Measurements from ENCODE around the gene VAV1. TPM values are rescaled to one million over a fixed set of nuclear protein-coding genes. Genes with fewer than 3 reads are reported as not detected.

Gene VAV1
- 59.3 TPM for total RNA-seq
- 42.2 TPM for polyA plus RNA-seq
- long read RNA-seq, donor 1, partial matches to known transcripts: 0 of 1 reads
- long read RNA-seq, donor 1, other reads (novel, unspliced or antisense): 0 of 1 reads
- long read RNA-seq, donor 2, transcript VAV1-210 (27 exons, 2,620 nt): major isoform, 12 of 39 reads
- long read RNA-seq, donor 2, partial matches to known transcripts: 27 of 39 reads
- long read RNA-seq, donor 2, other reads (novel, unspliced or antisense): 0 of 39 reads
- long read RNA-seq, donor 3, transcript VAV1-210 (27 exons, 2,620 nt): major isoform, 5 of 32 reads
- long read RNA-seq, donor 3, partial matches to known transcripts: 27 of 32 reads
- long read RNA-seq, donor 3, other reads (novel, unspliced or antisense): 0 of 32 reads
- long read RNA-seq, donor 4, partial matches to known transcripts: 6 of 10 reads
- long read RNA-seq, donor 4, other reads (novel, unspliced or antisense): 0 of 10 reads
- long read RNA-seq, donor 5, partial matches to known transcripts: 0 of 4 reads
- long read RNA-seq, donor 5, other reads (novel, unspliced or antisense): 0 of 4 reads
- long read RNA-seq, donor 6, partial matches to known transcripts: 8 of 11 reads
- long read RNA-seq, donor 6, other reads (novel, unspliced or antisense): 0 of 11 reads
- long read RNA-seq, donor 7, partial matches to known transcripts: 0 of 2 reads
- long read RNA-seq, donor 7, other reads (novel, unspliced or antisense): 0 of 2 reads
- long read RNA-seq, donor 8, partial matches to known transcripts: 0 of 3 reads
- long read RNA-seq, donor 8, other reads (novel, unspliced or antisense): 0 of 3 reads
- long read RNA-seq, donor 9, partial matches to known transcripts: 0 of 4 reads
- long read RNA-seq, donor 9, other reads (novel, unspliced or antisense): 0 of 4 reads
- long read RNA-seq, donor 10, partial matches to known transcripts: 0 of 2 reads
- long read RNA-seq, donor 10, other reads (novel, unspliced or antisense): 0 of 2 reads

GRCh38 chr19:6772028-6772865 is at the start of gene VAV1:
VAV1 (plus strand) TSS chr19:6772708; CDS start chr19:6772808, 100 bp downstream.
- no peaks in the 10 kb centered on the region for H3K27me3 ChIP-seq (ENCODE audit: control insufficient read depth in 2 of 2, insufficient read depth in 1 of 2, low read length in 1 of 2)
- H3K27ac ChIP-seq (ENCODE audit: low read depth in 1 of 2, low read length in 1 of 2): peak within 1 kb of the TSS; percentile 87 to 93
- H3K4me1 ChIP-seq (ENCODE audit: control insufficient read depth in 2 of 2, insufficient read depth in 2 of 2, low read length in 2 of 2): peaks cover 11 to 40% of the 10 kb centered on the region in 2 donors
- peaks cover 0 to 10% of the 10 kb centered on the region in 2 donors for H3K36me3 ChIP-seq (ENCODE audit: control insufficient read depth in 2 of 2, insufficient read depth in 2 of 2, low read length in 1 of 2)
- 15% methylated on average over 25 of the region's 25 CpGs for WGBS
- peaks cover 0 to 2% of the 10 kb centered on the region in 2 donors for H3K9me3 ChIP-seq (ENCODE audit: control insufficient read depth in 2 of 2, insufficient read depth in 1 of 2, low read length in 1 of 2)
- peak; percentile 70 to 94 (median 84) for DNase-seq (ENCODE audit: low read depth in 6 of 9, low spot score in 9 of 9)
- peak within 1 kb of the TSS; percentile 77 to 100 for H3K4me3 ChIP-seq (ENCODE audit: low read length in 2 of 2)

DNA sequence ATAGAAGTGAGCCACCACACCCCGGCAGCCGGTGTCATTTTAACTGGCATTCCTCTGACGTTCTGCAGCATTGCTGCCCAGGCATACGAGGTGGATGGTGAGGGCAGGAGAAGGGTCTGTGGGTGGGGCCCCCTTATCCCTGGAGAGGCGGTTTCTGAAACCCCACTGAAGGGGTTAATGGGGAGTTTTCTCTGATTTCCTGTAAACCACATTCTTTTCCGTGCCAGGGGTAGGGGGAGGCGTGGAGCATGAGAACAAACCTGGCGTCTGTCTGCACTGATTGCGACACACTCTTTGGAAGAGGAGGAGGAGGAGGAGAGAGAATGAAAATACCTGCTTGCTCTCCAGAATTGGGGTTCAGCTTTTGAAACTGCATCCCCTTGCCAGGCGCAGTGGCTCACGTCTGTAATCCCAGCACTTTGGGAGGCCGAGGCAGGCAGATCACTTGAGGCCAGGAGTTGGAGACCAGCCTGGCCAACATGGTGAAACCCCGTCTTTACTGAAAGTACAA is 49.3 kb upstream of the VAV1 start:
- WGBS: 59% methylated on average over 13 of the region's 13 CpGs
- H3K27me3 ChIP-seq (ENCODE audit: control insufficient read depth in 2 of 2, insufficient read depth in 1 of 2, low read length in 1 of 2): no peaks in the 10 kb centered on the region
- peaks cover 0 to 11% of the 10 kb centered on the region in 2 donors for H3K4me1 ChIP-seq (ENCODE audit: control insufficient read depth in 2 of 2, insufficient read depth in 2 of 2, low read length in 2 of 2)
- no peak overlapping the region for H3K4me3 ChIP-seq (ENCODE audit: low read length in 2 of 2)
- H3K36me3 ChIP-seq (ENCODE audit: control insufficient read depth in 2 of 2, insufficient read depth in 2 of 2, low read length in 1 of 2): no peaks in the 10 kb centered on the region
- peak in 1 of 9 donors; percentile 30 for DNase-seq (ENCODE audit: low read depth in 6 of 9, low spot score in 9 of 9)
- H3K27ac ChIP-seq (ENCODE audit: low read depth in 1 of 2, low read length in 1 of 2): peak overlapping the region in 1 of 2 donors; percentile 27
- H3K9me3 ChIP-seq (ENCODE audit: control insufficient read depth in 2 of 2, insufficient read depth in 1 of 2, low read length in 1 of 2): peaks cover 0 to 4% of the 10 kb centered on the region in 2 donors

DNA sequence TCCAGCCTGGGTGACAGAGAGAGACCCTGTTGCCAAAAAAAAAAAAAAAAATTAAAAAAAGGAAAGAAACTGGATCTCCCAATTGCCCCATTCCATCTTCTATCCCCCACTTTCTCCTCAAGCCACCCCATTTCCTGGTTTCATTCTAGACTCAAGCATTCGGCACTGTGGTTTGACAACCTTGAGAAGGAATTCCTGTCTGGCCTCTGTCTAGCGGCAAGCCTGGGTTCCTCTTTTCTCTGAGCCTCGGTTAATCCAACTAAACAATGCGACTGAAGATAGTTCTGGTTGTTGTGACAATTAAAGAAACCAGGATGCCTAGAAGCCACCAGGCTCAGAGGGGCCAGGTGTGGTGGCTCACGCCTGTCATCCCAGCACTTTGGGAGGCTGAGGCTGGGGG is 48.8 kb upstream of the VAV1 start:
- Histone ChIP-seq H3K36me3 (ENCODE audit: control insufficient read depth in 2 of 2, insufficient read depth in 2 of 2, low read length in 1 of 2) (no peaks in the 10 kb centered on the region), H3K4me3 (ENCODE audit: low read length in 2 of 2) (no peak overlapping the region), H3K9me3 (ENCODE audit: control insufficient read depth in 2 of 2, insufficient read depth in 1 of 2, low read length in 1 of 2) (no peaks in the 10 kb centered on the region), H3K4me1 (ENCODE audit: control insufficient read depth in 2 of 2, insufficient read depth in 2 of 2, low read length in 2 of 2) (peaks cover 0 to 11% of the 10 kb centered on the region in 2 donors), H3K27me3 (ENCODE audit: control insufficient read depth in 2 of 2, insufficient read depth in 1 of 2, low read length in 1 of 2) (no peaks in the 10 kb centered on the region), H3K27ac (ENCODE audit: low read depth in 1 of 2, low read length in 1 of 2) (no peak overlapping the region)
- peak in 1 of 9 donors; percentile 26 for DNase-seq (ENCODE audit: low read depth in 6 of 9, low spot score in 9 of 9)
- 17% methylated on average over 5 of the region's 5 CpGs for WGBS

- H3K27me3 ChIP-seq (ENCODE audit: control insufficient read depth in 2 of 2, insufficient read depth in 1 of 2, low read length in 1 of 2): no peaks in the 10 kb centered on the region
- H3K9me3 ChIP-seq (ENCODE audit: control insufficient read depth in 2 of 2, insufficient read depth in 1 of 2, low read length in 1 of 2): no peaks in the 10 kb centered on the region
- 87% methylated on average over 15 of the region's 15 CpGs for WGBS
- peaks cover 0 to 2% of the 10 kb centered on the region in 2 donors for H3K36me3 ChIP-seq (ENCODE audit: control insufficient read depth in 2 of 2, insufficient read depth in 2 of 2, low read length in 1 of 2)
- no peak for DNase-seq (ENCODE audit: low read depth in 6 of 9, low spot score in 9 of 9)
- peaks cover 0 to 11% of the 10 kb centered on the region in 2 donors for H3K4me1 ChIP-seq (ENCODE audit: control insufficient read depth in 2 of 2, insufficient read depth in 2 of 2, low read length in 2 of 2)
- H3K4me3 ChIP-seq (ENCODE audit: low read length in 2 of 2): no peak overlapping the region
- H3K27ac ChIP-seq (ENCODE audit: low read depth in 1 of 2, low read length in 1 of 2): peak overlapping the region in 1 of 2 donors; percentile 31
These were observed 47.6 kb upstream of the VAV1 start for GRCh38 chr19:6724631-6725492.

GRCh38 chr19:6725513-6726231 is 46.8 kb upstream of the VAV1 start:
- H3K9me3 ChIP-seq (ENCODE audit: control insufficient read depth in 2 of 2, insufficient read depth in 1 of 2, low read length in 1 of 2): no peaks in the 10 kb centered on the region
- no peak for DNase-seq (ENCODE audit: low read depth in 6 of 9, low spot score in 9 of 9)
- 98% methylated on average over 16 of the region's 16 CpGs for WGBS
- H3K4me3 ChIP-seq (ENCODE audit: low read length in 2 of 2): no peak overlapping the region
- H3K27me3 ChIP-seq (ENCODE audit: control insufficient read depth in 2 of 2, insufficient read depth in 1 of 2, low read length in 1 of 2): no peaks in the 10 kb centered on the region
- peaks cover 0 to 11% of the 10 kb centered on the region in 2 donors for H3K4me1 ChIP-seq (ENCODE audit: control insufficient read depth in 2 of 2, insufficient read depth in 2 of 2, low read length in 2 of 2)
- peaks cover 0 to 5% of the 10 kb centered on the region in 2 donors for H3K36me3 ChIP-seq (ENCODE audit: control insufficient read depth in 2 of 2, insufficient read depth in 2 of 2, low read length in 1 of 2)
- H3K27ac ChIP-seq (ENCODE audit: low read depth in 1 of 2, low read length in 1 of 2): no peak overlapping the region

- no peak for DNase-seq (ENCODE audit: low read depth in 6 of 9, low spot score in 9 of 9)
- 22% methylated on average over 8 of the region's 8 CpGs for WGBS
- Histone ChIP-seq H3K9me3 (ENCODE audit: control insufficient read depth in 2 of 2, insufficient read depth in 1 of 2, low read length in 1 of 2) (no peaks in the 10 kb centered on the region), H3K4me3 (ENCODE audit: low read length in 2 of 2) (no peak overlapping the region), H3K4me1 (ENCODE audit: control insufficient read depth in 2 of 2, insufficient read depth in 2 of 2, low read length in 2 of 2) (no peaks in the 10 kb centered on the region), H3K27ac (ENCODE audit: low read depth in 1 of 2, low read length in 1 of 2) (no peak overlapping the region), H3K36me3 (ENCODE audit: control insufficient read depth in 2 of 2, insufficient read depth in 2 of 2, low read length in 1 of 2) (peaks cover 11 to 32% of the 10 kb centered on the region in 2 donors), H3K27me3 (ENCODE audit: control insufficient read depth in 2 of 2, insufficient read depth in 1 of 2, low read length in 1 of 2) (no peaks in the 10 kb centered on the region)
These were observed 44.2 kb upstream of the VAV1 start for GRCh38 chr19:6728346-6728745.

GRCh38 chr19:6729573-6730152 is 42.8 kb upstream of the VAV1 start:
- H3K4me3 ChIP-seq (ENCODE audit: low read length in 2 of 2): no peak overlapping the region
- 97% methylated on average over 23 of the region's 23 CpGs for WGBS
- H3K27ac ChIP-seq (ENCODE audit: low read depth in 1 of 2, low read length in 1 of 2): peak overlapping the region in 1 of 2 donors; percentile 61
- H3K4me1 ChIP-seq (ENCODE audit: control insufficient read depth in 2 of 2, insufficient read depth in 2 of 2, low read length in 2 of 2): no peaks in the 10 kb centered on the region
- peaks cover 15 to 40% of the 10 kb centered on the region in 2 donors for H3K36me3 ChIP-seq (ENCODE audit: control insufficient read depth in 2 of 2, insufficient read depth in 2 of 2, low read length in 1 of 2)
- no peaks in the 10 kb centered on the region for H3K9me3 ChIP-seq (ENCODE audit: control insufficient read depth in 2 of 2, insufficient read depth in 1 of 2, low read length in 1 of 2)
- DNase-seq (ENCODE audit: low read depth in 6 of 9, low spot score in 9 of 9): no peak
- no peaks in the 10 kb centered on the region for H3K27me3 ChIP-seq (ENCODE audit: control insufficient read depth in 2 of 2, insufficient read depth in 1 of 2, low read length in 1 of 2)

All from thymus (tissue), 14 donors.